Panc1 (cell line): ENCODE measurements around the gene CIITA. TPM values are rescaled to one million over a fixed set of nuclear protein-coding genes. Genes with fewer than 3 reads are reported as not detected.

Source experiments
- ATAC-seq: fragments of 200-7000 bp; cut with Tn5 transposase; 2 replicates; pipeline ENCODE4 v1.9.1; 2020; ENCODE audit warnings: mild to moderate bottlenecking, moderate library complexity
- BruUV-seq: library from RNA; stranded (reverse); fragments of 400-500 nt; replicated peaks from 2 replicates; lab custom pipeline; 2021; lab: Mats Ljungman, UMichigan
- CTCF ChIA-PET: fragments of 300-600 bp; sonication (Branson Sonifier 250); formaldehyde crosslinking; loops from one replicate; lab custom pipeline; 2022; ENCODE audit warnings: antibody characterized with exemption; lab: Charles Lee
- POLR2A ChIA-PET: fragments of 300-600 bp; sonication (Branson Sonifier 250); formaldehyde crosslinking; loops from one replicate; lab custom pipeline; 2022; ENCODE audit warnings: antibody characterized with exemption; lab: Charles Lee
- DNase-seq: peaks from one replicate; pipeline ENCODE4 v3.0.0-alpha.2; 2010; ENCODE audit warnings: low read depth, low spot score
- H3K27ac ChIP-seq: 2 replicates; pipeline ENCODE4 v1.5.1; 2011; ENCODE audit warnings: mild to moderate bottlenecking, low read length, inconsistent platforms
- H3K27me3 ChIP-seq: fragments of 200-500 bp; sonication (Bioruptor generic); 2 replicates; pipeline ENCODE4 v1.6.0; 2014; ENCODE audit warnings: low read length, inconsistent platforms; ENCODE audit not compliant: control insufficient read depth, insufficient read depth
- H3K36me3 ChIP-seq: fragments of 200-500 bp; sonication (Bioruptor generic); 2 replicates; pipeline ENCODE4 v1.5.1; 2014; ENCODE audit warnings: inconsistent platforms, mild to moderate bottlenecking, low read length, moderate library complexity; ENCODE audit not compliant: control insufficient read depth, insufficient read depth
- H3K4me1 ChIP-seq: 2 replicates; pipeline ENCODE4 v1.5.1; 2011; ENCODE audit warnings: inconsistent platforms, mild to moderate bottlenecking, low read length, moderate library complexity; ENCODE audit not compliant: control insufficient read depth, insufficient read depth
- H3K4me3 ChIP-seq, 2 experiments: 2 replicates each; pipeline ENCODE4 v1.5.1; 2011 to 2012; ENCODE audit warnings: low read depth in 2 of 2, low read length in 2 of 2, mild to moderate bottlenecking in 2 of 2, inconsistent platforms in 1 of 2, moderate library complexity in 1 of 2
- H3K9me3 ChIP-seq: fragments of 200-500 bp; sonication (Bioruptor generic); 2 replicates; pipeline ENCODE4 v1.5.1; 2014; ENCODE audit warnings: low read depth, mild to moderate bottlenecking, inconsistent platforms, low read length, moderate library complexity; ENCODE audit not compliant: control insufficient read depth, insufficient read depth
- POLR2AphosphoS5 ChIP-seq: IDR thresholded peaks from 2 replicates; pipeline ENCODE4 v1.6.1; 2012; ENCODE audit warnings: mild to moderate bottlenecking, low read depth, low read length, moderate library complexity
- REST ChIP-seq, 2 experiments: IDR thresholded peaks; 2 replicates each; pipeline ENCODE4 v1.6.1; 2011 to 2012; ENCODE audit warnings: low read depth in 2 of 2, control low read depth in 1 of 2, low read length in 1 of 2, mild to moderate bottlenecking in 1 of 2, moderate library complexity in 1 of 2; ENCODE audit not compliant: insufficient read depth in 1 of 2
- SIN3A ChIP-seq: IDR thresholded peaks from 2 replicates; pipeline ENCODE4 v1.6.1; 2012; ENCODE audit warnings: low read depth, mild to moderate bottlenecking, low read length, moderate library complexity, borderline replicate concordance; ENCODE audit not compliant: insufficient read depth
- TCF7L2 ChIP-seq: IDR thresholded peaks from 2 replicates; pipeline ENCODE4 v1.6.1; 2011; ENCODE audit warnings: mild to moderate bottlenecking, low read depth, low read length, inconsistent platforms
- in situ Hi-C: cut with HindIII; loops from 2 replicates; pipeline ENCODE4 v1.10.0; 2016; ENCODE audit warnings: low sequenced_read_pairs, low pct_unique_long_range_greater_than_20kb
- intact Hi-C: fragments of 100-400 bp; cut with micrococcal nuclease; formaldehyde crosslinking; loops from one replicate; pipeline ENCODE4 v1.10.0; 2022; ENCODE audit not compliant: unreplicated experiment
- total RNA-seq: library from RNA; stranded (reverse); gene quantifications from one replicate; pipeline ENCODE4 v1.2.1, GENCODE V29; 2021; ENCODE audit not compliant: unreplicated experiment
- TF ChIP-seq, protein P1 (sequence below): fragments of 450-650 bp; IDR thresholded peaks from 2 replicates; pipeline ENCODE4 v1.5.1; 2017; ENCODE audit warnings: mild to moderate bottlenecking

The CIITA gene
- total RNA-seq, 1 experiment from 2014 or later: 0.41 TPM

DNA sequence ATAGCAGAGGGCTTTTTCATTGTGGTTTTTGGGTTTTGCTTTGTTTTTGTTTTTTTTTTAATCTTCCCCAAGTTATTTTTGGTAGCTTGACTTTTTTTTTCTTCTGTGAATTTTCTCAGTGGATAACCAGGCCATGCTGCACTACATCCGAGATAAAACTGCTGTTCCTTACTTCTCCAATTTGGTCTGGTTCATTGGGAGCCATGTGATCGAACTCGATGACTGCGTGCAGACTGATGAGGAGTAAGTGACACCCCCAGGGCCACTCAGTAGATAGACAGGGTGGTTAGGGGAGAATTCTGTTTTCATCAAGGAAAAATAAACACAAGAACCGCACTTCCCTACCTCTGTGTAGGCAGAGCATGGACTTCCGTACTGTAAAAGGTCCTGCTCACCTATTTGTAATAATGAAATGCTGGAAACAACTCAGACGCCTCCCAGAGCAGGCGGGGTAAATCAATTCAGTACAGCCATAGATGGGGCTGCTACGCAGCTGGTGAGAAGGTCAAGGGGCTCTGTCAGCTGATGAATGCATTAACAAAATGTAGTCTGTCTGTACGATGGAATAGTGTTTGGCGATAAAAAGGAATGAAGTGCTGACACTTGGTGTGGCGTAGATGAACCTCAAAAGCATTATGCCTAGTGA is 95.9 kb downstream of the CIITA start:
- in situ Hi-C loops: no loop called here
- POLR2A ChIA-PET: no interaction called here
- no peak for DNase-seq
- intact Hi-C loops: no loop called here
- Histone ChIP-seq H3K4me3 (no peak overlapping the region), H3K27me3 (no peaks in the 10 kb centered on the region), H3K36me3 (no peaks in the 10 kb centered on the region), H3K9me3 (no peaks in the 10 kb centered on the region), H3K4me1 (no peaks in the 10 kb centered on the region), H3K27ac (no peak overlapping the region)
- TF ChIP-seq, protein P1, sequence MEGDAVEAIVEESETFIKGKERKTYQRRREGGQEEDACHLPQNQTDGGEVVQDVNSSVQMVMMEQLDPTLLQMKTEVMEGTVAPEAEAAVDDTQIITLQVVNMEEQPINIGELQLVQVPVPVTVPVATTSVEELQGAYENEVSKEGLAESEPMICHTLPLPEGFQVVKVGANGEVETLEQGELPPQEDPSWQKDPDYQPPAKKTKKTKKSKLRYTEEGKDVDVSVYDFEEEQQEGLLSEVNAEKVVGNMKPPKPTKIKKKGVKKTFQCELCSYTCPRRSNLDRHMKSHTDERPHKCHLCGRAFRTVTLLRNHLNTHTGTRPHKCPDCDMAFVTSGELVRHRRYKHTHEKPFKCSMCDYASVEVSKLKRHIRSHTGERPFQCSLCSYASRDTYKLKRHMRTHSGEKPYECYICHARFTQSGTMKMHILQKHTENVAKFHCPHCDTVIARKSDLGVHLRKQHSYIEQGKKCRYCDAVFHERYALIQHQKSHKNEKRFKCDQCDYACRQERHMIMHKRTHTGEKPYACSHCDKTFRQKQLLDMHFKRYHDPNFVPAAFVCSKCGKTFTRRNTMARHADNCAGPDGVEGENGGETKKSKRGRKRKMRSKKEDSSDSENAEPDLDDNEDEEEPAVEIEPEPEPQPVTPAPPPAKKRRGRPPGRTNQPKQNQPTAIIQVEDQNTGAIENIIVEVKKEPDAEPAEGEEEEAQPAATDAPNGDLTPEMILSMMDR: no peak
- TF ChIP-seq SIN3A (no peak), POLR2AphosphoS5 (no peak)
- ATAC-seq: no peak
- no TSS peak for BruUV-seq
- CTCF ChIA-PET: no interaction called here

DNA sequence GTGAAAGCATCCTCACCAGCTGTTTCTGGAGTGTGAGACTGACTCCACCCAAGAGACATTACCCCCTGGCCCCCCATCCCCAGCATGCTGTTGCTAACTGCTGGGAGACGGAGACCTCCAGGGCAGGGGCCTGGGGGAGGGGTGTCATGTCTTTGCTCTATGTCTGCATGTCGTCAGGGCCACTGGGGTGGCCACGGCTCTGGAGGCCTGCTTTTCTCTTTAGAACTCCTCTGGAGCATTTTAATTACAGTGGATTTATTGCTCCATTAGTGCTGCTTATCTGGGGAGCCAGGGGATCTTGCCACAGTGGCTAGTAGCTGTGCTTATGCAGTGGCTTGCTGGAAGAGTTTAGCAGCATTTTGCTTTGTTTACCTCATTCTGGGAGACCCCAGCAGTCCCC is 99.6 kb downstream of the CIITA start:
- no peaks in the 10 kb centered on the region for H3K27me3 ChIP-seq
- H3K4me1 ChIP-seq: no peaks in the 10 kb centered on the region
- H3K27ac ChIP-seq: no peak overlapping the region
- ChIA-PET CTCF (no interaction called here), POLR2A (no interaction called here)
- no peaks in the 10 kb centered on the region for H3K9me3 ChIP-seq
- H3K36me3 ChIP-seq: no peaks in the 10 kb centered on the region
- ATAC-seq (no peak), DNase-seq (no peak)
- H3K4me3 ChIP-seq: no peak overlapping the region
- in situ Hi-C loops (no loop called here), intact Hi-C loops (no loop called here)
- TF ChIP-seq REST (IDR thresholded peaks at IDR 0.05; ENCODE audit: insufficient read depth in 1 of 2, low read depth in 2 of 2, low read length in 1 of 2): no peak
- no peak for TF ChIP-seq POLR2AphosphoS5
- TF ChIP-seq TCF7L2: no peak
- TF ChIP-seq, protein P1: no peak
- TF ChIP-seq SIN3A: no peak
- BruUV-seq: no TSS peak
